ENCODE data around the gene FNDC4. TPM values are rescaled to one million over a fixed set of nuclear protein-coding genes. Genes with fewer than 3 reads are reported as not detected.

FNDC4 gene
- total and polyA plus RNA-seq, 12 donors, result 0.58 to 11.7 (median 2.0) TPM

GRCh38 chr2:27498975-27499374 is 4.0 kb upstream of the FNDC4 start:
- 73 to 76% methylated on average over 3 of the region's 3 CpGs for WGBS, 2 donors
- intact Hi-C loops (cut with DNase I), result loop anchor here in 3 of 10 donors (10.0 kb wide), 2 partner anchors 86 to 126 kb away; partner anchors contain the start of genes CCDC121 (in 2 of the 3), GPN1 (in 2 of the 3) and ZNF512 (in 1 of the 3)
- Histone ChIP-seq H3K9me3 (no peaks in the 10 kb centered on the region), H3K4me1 (peaks cover 0 to 28% (median 9%) of the 10 kb centered on the region in 9 donors), H3K4me3 (no peak overlapping the region), H3K27me3 (peaks cover 0 to 53% (median 13%) of the 10 kb centered on the region in 7 donors), H3K27ac (no peak overlapping the region), H3K36me3 (no peaks in the 10 kb centered on the region)
- DNase-seq, result no peak
- no peak for TF ChIP-seq CTCF (IDR thresholded peaks at IDR 0.05)
- no peak for ATAC-seq

GRCh38 chr2:27497288-27497627 is 2.3 kb upstream of the FNDC4 start:
- H3K9me3 ChIP-seq, result no peaks in the 10 kb centered on the region
- intact Hi-C loops (cut with DNase I), result loop anchor here in 3 of 10 donors (10.0 kb wide), 2 partner anchors 88 to 128 kb away; partner anchors contain the start of genes CCDC121 (in 2 of the 3), GPN1 (in 2 of the 3) and ZNF512 (in 1 of the 3)
- H3K4me3 ChIP-seq, result no peak overlapping the region
- peaks cover 0 to 28% (median 9%) of the 10 kb centered on the region in 9 donors for H3K4me1 ChIP-seq
- TF ChIP-seq CTCF (IDR thresholded peaks at IDR 0.05), result no peak
- WGBS, 2 donors, result 77% methylated on average over 4 of the region's 4 CpGs
- H3K27me3 ChIP-seq, result peaks cover 0 to 57% (median 13%) of the 10 kb centered on the region in 7 donors
- H3K27ac ChIP-seq, result no peak overlapping the region
- DNase-seq (no peak), ATAC-seq (no peak)
- H3K36me3 ChIP-seq, result no peaks in the 10 kb centered on the region

GRCh38 chr2:27496357-27497287 is 1.6 kb upstream of the FNDC4 start, which contains the start of gene GCKR:
GCKR (plus strand) TSS chr2:27496839; CDS start chr2:27496905, 66 bp downstream.
- peaks cover 0 to 28% (median 9%) of the 10 kb centered on the region in 9 donors for H3K4me1 ChIP-seq
- WGBS, 2 donors, result 61 to 62% methylated on average over 12 of the region's 12 CpGs
- intact Hi-C loops (cut with DNase I), result loop anchor here in 3 of 10 donors (10.0 kb wide), 2 partner anchors 88 to 128 kb away; partner anchors contain the start of genes CCDC121 (in 2 of the 3), GPN1 (in 2 of the 3) and ZNF512 (in 1 of the 3)
- no peak within 1 kb of the TSS for H3K27ac ChIP-seq
- DNase-seq (no peak), ATAC-seq (peak in 5 of 8 donors; percentile 26 to 46 (median 32))
- no peak within 1 kb of the TSS for H3K4me3 ChIP-seq
- no peaks in the 10 kb centered on the region for H3K36me3 ChIP-seq
- H3K27me3 ChIP-seq, result peaks cover 0 to 57% (median 13%) of the 10 kb centered on the region in 7 donors
- no peak for TF ChIP-seq CTCF (IDR thresholded peaks at IDR 0.05)
- H3K9me3 ChIP-seq, result no peaks in the 10 kb centered on the region

GRCh38 chr2:27495840-27496356 is 898 bp upstream of the FNDC4 start:
- DNase-seq, result no peak
- Histone ChIP-seq H3K27me3 (peaks cover 0 to 57% (median 13%) of the 10 kb centered on the region in 7 donors), H3K4me3 (no peak overlapping the region), H3K27ac (no peak overlapping the region), H3K36me3 (no peaks in the 10 kb centered on the region), H3K4me1 (peaks cover 0 to 28% (median 9%) of the 10 kb centered on the region in 9 donors), H3K9me3 (no peaks in the 10 kb centered on the region)
- no peak for TF ChIP-seq CTCF (IDR thresholded peaks at IDR 0.05)
- intact Hi-C loops (cut with DNase I), result loop anchor here in 3 of 10 donors (10.0 kb wide), 2 partner anchors 89 to 129 kb away; partner anchors contain the start of genes CCDC121 (in 2 of the 3), GPN1 (in 2 of the 3) and ZNF512 (in 1 of the 3)
- WGBS, 2 donors, result 58 to 83% methylated on average over 4 of the region's 4 CpGs
- ATAC-seq, result no peak

Data from heart right ventricle (tissue), 16 donors.